Measurements from ENCODE around the gene GABARAPL2.
A peak's percentile ranks its signal among the peaks of the same experiment; 100 is the strongest.
"Not testable (repeated sequence)": the region's sequence is repeated elsewhere in the genome, so short reads cannot be mapped to it uniquely, and the experiment has no call there.

Gene GABARAPL2

DNA sequence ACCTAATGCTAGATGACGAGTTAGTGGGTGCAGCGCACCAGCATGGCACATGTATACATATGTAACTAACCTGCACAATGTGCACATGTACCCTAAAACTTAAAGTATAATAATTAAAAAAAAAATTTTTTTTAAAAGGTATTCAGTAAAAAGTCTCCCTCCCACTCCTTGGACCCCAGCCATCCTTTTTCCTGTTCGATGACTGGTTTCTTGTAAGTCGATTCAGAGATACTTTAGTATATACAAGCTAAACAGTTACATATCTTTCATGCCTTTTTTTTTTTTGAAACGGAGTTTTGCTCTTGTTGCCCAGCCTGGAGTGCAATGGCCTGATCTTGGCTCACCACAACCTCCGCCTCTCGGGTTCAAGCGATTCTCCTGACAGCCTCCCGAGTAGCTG, 25.7 kb downstream of the GABARAPL2 start:
- not testable (repeated sequence) for DNase-seq

DNA sequence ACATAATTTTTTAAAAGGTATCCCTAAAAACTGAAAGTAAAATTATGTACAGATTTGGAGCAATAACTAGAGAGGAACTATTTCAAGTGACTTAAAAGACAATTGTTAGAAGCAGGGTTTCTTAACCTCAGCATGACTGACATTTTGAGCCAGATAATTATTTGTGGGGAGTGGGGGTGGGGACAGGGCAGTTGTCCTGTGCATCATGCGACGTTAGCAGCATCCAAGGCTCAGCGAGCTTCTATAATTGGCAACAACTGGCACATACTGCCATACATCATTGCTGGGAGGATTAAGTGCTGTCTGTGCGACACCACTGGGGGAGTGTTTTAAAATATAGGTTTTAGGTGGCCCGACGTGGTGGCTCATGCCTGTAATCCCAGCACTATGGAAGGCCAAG, 27.1 kb downstream of the GABARAPL2 start:
- DNase-seq: no peak

DNA sequence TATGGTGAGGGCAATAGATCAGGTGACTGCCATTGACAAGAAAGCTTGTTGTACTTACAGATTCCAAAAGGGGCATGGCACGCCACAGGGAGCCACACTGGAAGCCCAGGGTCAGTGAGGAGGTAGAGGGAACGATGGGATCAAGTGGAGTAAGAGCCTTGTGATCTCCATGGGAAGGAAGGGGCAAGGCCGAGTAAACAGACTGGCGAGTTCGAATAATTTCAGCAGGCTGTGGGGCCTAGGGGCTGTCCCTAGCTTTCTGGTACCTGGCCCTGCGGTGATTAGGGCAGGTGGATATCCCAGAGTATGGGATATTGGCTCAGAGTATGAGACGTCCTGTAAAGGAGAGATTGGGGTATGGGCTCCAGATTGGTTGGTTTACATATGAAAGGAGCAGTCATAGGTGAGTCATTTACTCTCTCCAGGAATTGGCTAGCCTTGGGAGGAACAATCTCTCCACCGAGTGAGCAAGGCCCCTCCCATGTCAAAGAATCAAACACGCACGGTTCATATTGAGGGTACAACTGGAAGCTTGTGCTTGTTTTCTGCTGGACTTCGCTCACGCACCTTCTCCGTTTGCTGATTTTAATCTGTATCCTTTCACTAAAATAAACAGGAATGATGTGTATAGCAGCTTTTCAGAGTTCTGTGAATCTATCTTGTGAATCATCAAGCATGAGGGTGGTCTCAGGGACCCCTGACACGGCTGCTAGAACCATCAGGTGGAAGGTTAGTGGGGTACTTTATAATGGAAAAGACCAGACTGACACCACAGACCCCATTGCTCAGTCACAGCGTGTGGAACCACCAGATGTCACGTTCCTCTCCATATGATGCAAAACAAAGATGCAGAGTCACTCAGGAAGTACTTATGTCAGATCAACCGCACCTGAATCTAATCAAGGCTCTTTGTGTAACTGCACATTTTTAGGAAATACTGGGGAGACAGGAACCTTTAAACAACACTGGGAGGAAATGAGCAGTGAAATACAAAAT, 27.9 kb downstream of the GABARAPL2 start:
- DNase-seq: no peak

DNA sequence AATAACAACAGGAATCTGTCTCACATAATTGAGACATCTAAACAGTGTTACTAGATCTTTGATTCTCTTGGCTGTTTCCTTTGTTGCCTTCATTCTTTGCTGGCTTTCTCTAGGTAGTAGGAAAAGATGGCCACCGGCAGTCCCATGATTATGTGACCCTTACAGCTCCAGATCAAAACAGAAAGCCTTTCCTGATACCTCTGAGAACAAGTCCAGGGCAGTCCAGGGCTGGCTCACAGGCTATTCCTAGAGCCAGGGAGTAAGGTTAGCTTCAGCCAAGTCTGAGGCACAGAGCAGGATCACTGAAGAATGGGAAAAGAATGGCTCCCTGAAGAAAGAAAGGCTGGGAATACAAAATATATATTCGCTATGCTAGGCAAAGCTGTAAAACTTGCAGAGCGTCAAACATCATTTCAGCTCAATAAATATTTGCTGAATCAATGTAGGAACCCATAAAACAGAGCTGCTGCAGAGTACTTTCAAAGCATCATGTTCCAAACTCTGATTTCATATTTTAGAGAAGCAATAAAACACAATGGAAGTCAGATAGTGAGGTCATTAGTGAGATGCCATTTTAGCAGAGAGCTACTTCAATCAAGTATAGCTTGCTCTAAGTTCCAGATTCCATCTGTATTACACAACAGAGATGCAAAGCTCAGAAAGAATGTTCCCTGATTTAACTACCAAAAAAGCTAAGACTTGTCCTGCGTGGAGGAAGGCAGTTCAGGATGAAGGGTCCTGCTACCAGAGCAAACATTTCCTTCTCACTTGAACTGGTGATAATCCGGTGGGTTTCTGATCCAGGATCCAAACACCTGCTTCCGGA, 33.5 kb downstream of the GABARAPL2 start:
- no peak for DNase-seq

DNA sequence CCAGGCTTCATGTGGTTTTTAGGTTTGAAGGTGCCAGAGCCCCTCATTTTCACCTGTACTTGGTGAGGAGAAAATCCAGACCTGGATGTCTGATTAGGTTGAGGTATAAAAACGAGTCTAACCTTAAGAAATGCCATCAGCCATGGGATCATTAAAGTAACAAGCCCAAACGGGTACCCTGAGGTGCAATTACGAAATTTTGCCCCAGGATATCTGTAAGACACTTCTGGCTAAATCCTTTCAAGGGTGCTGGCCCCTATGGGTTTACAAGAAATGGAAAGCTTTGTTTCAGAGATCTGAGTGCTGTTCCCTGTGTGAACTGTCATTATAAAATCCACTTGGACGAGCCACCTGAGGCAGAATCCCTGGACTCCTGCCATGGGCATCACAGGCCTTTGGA, 37.1 kb downstream of the GABARAPL2 start:
- no peak for DNase-seq

DNA sequence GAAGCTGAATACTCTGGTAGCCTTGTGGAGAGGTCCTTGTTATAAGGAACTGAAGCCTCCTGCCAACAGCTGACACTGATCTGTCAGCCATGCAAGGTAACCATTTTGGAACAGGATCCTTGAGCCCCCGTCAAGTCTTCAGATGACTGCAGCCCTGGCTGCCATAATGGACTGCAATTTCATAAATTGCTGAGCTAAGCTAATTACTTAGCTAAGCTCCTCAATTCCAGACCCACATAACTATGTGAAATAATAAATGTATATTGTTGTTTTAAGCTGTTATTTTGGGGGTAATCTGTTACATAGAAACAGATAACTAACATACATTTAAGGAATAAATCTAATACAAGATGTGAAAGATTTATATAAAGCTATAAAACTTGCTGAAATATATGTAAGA, 40.3 kb downstream of the GABARAPL2 start:
- DNase-seq: no peak

DNA sequence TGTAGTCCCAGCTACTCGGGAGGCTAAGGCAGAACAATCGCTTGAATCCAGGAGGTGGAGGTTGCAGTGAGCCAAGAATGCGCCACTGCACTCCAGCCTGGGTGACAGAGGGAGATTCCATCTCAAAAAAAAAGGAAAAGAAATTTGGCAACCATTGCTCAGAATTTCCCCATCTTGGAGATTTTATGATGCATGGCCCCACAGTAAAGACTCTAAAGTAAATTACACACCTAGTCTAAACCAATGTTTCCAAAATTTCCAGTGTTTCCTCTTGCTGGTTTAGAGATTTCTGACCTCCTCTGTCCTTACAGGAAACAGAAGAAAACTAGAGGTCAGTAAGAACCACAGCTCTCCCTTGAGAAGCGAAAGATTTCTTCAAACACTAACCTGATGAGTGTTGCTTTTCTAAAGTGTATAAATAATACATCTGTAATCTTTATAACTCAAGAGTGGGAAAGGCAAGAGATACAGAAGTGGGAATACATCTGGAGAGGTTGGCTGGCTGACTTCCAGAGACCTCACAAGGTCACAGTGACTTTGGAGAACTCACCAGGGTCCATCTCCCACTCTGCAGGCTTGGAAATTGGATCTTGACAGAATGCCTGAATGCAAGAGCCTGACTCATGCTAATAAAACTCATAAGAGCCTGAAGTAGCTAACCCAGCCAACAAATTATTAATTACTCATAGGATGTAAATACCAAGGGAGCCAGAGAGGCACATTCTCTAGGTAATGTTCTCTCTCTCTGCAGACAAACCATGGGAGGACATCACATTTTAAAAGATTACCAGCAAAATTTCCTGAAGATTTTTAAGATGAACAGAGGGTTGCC, 48.1 kb downstream of the GABARAPL2 start:
- DNase-seq: no peak

DNA sequence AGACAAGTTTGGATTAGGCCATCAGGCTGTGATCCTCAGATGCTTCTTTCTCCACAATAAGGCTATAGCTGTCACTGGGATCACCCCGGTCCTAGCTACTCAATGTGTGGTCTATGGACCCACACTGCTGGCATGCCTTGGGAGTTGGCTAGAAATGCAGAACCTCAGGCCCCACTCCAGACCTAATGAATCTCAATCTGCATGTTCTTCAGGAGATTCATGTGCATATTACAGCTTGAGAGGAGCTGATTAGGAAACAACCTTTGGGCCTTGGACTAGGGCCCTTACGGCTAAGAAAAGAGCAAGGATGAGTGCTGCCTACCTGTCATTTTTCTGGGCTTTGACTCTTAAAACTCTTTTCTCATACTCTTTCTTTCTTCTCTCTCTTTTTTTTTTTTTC, 49.4 kb downstream of the GABARAPL2 start:
- no peak for DNase-seq

DNA sequence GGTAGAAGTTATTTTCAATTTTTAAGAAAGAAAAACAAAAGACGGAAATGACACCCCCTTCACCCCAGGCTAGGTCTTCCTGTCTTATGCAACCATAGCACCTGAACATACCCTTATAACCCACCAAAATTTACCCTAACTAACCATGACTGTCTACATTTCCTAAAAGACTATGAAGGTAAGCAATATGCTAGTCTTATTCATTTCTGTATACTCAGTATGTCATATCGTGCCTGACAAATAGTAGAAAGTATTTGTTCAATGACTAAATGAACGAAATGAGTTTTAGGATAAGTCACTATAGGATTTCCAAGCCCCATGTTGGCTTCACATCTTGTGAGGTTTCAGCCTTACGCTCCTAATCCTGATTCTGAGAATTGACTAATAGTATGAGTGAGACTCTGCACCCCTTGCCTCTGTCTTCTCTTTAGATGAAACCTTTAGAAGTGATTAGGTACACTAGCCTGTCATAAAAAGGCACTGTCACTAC, 50.4 kb downstream of the GABARAPL2 start:
- DNase-seq: no peak

DNA sequence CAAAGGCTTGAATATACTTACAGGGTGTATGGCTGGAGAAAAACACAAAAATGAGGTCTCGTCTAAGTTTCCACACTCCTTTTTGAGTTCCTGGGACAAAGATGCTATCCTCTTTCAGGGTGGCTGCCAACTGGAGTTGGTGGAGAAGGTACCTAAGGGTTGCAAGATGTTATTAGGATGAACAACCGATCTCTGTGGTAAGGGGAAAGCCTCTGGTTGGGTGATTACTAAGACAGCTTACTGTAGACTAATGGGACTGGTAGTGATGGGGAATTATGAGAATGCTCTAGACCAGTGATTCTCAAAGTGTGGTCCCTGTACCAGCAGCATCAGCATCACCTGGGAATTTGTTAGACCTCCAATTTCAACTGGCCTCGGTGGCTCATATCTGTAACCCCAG, 50.9 kb downstream of the GABARAPL2 start:
- DNase-seq: no peak

DNA sequence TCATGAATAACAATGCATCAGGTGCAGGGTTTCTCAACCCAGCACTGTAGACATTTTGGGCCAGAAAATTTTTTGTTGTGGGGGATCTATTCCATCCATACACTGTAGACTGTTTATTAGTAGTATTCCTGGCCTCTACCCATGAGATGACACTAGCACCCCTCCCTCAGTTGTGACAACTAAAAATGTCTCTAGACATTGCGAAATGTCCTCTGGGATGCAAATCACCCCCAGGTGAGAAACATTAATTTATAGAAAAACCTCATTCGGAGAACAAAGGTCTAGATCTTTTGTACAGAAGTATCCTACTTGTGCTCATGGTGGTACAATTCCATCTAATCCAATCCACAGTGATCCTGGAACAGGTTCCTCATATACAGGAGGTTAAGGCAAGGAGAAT, 52.6 kb downstream of the GABARAPL2 start:
- DNase-seq: no peak

DNA sequence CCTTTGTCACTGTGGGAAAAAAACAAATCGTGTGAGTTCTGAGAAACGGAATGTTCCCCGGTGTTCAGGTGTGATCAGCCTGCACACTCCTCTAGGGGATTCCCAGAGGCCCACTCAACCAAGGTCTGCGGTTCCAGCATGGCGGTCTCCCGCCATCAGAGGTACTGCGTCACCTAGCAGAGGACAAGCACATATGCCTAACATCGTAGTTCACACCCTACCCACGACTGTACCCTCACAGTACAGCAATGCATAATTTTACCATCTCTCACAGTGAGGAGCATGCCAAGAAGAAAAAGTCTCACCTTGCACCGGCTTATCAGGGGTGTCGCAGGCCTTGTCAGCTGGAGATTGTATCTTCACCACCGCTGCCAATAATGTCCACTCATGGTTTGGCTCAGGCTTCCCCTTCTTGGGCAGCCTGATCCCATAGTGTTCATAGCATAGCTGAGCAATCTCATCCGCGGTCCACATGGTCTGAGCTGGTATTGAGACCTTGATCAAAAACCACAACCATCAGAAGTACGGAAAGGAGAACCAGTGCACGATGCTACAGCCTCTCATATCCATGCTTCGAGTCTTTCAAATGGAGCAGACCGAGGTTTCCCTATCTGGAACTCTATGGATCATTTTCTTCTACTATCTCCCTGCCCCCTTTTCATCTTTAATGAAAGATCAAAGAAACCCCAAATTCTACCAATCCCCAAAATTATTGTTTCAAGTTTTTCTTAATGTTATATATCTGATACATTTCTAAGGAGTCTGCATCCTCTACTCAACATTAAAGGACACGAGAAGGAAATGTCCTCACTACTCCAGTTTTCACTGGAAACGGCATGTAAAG, 54.4 kb downstream of the GABARAPL2 start:
- no peak for DNase-seq

DNA sequence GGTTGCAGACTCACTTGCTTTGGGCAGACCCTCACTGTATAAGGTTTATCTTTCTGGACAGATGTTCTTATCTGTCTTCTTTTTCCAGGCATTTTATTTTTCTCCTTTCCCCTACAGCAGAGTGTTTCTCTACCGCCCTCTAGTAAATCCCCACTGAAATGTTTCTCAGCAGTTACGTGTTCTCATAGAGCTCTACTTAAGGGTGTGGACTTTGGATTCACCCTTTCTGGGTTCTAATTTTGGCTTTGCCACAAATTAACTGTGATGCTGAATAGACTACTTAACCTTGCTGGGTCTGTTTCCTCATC, 54.9 kb downstream of the GABARAPL2 start:
- peak in 1 of 2 experiments; percentile 35 for DNase-seq

DNA sequence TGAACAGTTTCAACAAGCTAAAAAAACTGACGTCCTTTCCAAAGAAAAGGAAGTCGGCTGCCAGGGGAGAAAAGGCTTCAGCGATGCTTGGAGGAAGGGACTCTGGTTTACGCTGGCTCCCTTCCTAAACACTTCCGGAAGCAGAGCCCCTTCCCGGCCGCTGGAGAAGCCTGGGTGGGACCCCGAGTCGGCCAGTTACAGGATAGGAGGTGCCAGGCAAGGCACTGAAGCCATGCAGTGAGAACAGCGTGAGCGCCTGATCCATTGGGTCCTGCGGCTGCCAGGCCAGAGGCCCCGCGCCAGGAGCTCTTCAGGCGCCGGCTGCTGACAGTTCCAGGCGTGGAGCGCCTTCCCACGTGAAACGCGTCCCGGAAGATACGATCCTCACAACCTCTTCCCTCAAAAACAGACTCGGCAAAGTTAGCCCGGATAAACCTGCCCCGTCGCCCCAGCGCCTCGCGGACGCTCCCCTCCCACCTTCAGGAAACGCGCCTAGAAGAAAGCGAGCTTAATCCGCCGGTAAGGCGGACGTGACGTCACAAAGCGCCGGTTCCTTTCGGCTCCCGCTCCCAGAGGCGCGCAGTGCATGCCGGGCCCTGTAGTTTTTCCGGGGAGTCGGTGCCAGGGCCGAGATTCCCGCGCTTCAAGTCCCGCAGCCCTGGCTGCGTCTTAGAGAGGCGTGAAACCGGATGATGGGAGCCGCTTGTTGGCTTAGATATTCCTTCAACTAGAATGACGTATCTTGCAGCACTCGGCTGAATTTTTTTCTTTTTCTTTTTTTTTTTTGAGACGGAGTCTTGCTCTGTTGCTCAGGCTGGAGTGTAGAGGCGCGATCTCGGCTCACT, 56.8 kb downstream of the GABARAPL2 start, which contains the start of gene ADAT1:
ADAT1 (minus strand) TSS at position 521 of the 845 bp plus-strand sequence. CDS start 2,482 bp downstream, outside the sequence.
- DNase-seq: peak; percentile 95 to 96

DNA sequence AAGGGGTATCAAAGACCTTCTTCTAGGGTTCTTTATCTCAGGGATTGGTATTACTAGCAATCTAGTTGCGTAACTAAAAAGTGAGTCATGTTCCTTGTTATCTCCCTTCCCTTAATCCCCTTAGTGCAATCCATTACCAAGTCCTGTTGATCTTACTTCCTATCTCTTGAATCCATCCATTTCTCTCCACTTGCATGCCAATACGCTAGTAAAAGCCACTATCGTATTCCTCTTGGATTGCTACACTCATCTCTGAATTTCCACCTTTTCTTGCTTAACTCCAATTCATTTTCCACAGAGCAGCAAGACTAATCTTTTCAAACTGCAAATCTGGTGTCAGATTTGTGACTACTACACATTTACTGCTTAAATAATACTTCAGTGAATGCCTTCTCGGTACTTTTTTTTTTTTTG, 58.7 kb downstream of the GABARAPL2 start:
- DNase-seq: peak; percentile 24 to 30

DNA sequence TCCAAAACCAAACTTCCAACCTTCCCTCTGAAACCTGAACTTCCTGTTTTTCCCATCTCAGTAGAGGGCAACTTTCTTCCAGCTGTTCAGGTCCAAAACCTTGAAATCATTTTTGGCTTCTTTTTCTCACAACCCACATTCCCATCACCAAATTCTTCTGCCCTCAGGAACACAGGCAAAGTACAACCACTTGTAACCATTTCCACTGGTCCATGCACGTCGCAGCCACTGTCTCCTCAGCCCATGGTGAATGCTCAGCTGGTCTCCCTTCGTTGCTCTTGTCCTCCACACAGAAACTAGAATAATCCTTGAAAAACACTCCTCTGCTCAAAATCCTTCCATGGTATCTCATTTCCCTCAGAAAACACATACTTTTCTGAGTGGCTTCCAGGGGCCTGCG, 60.6 kb downstream of the GABARAPL2 start:
- DNase-seq: no peak

All from Kasumi-1 (cell line).